Fibroblast of pulmonary artery (primary cell): Measurements from ENCODE around the gene CYLD.

Source experiments
- DNase-seq: peaks from one replicate; pipeline ENCODE4 v3.0.0-alpha.2; 2010; ENCODE audit warnings: low read depth
- H3K4me3 ChIP-seq: replicated peaks from 2 replicates; pipeline ENCODE4 v1.5.1; 2011; ENCODE audit warnings: low read depth, mild to moderate bottlenecking, control low read depth, low read length, moderate library complexity
- CTCF ChIP-seq: IDR thresholded peaks from 2 replicates; pipeline ENCODE4 v1.5.1; 2011; ENCODE audit warnings: mild to moderate bottlenecking, control low read depth, low read length, inconsistent platforms; ENCODE audit errors: missing control alignments

Gene CYLD

GRCh38 chr16:50821586-50821985 lies 79.7 kb downstream of the CYLD start:
- no peak overlapping the region for H3K4me3 ChIP-seq
- TF ChIP-seq CTCF, result no peak
- DNase-seq, result no peak

GRCh38 chr16:50822671-50823070 lies 80.8 kb downstream of the CYLD start:
- TF ChIP-seq CTCF, result no peak
- no peak for DNase-seq
- no peak overlapping the region for H3K4me3 ChIP-seq

GRCh38 chr16:50826797-50827316 lies 85.0 kb downstream of the CYLD start:
- H3K4me3 ChIP-seq, result no peak overlapping the region
- DNase-seq, result no peak
- TF ChIP-seq CTCF, result no peak

GRCh38 chr16:50828164-50828702 lies 86.3 kb downstream of the CYLD start:
- TF ChIP-seq CTCF, result no peak
- no peak for DNase-seq
- no peak overlapping the region for H3K4me3 ChIP-seq

GRCh38 chr16:50830698-50831097 lies 88.8 kb downstream of the CYLD start:
- H3K4me3 ChIP-seq, result no peak overlapping the region
- no peak for TF ChIP-seq CTCF
- no peak for DNase-seq

- TF ChIP-seq CTCF, result no peak
- H3K4me3 ChIP-seq, result no peak overlapping the region
- no peak for DNase-seq
Measured at GRCh38 chr16:50831751-50832150, 89.9 kb downstream of the CYLD start.

- DNase-seq, result no peak
- no peak overlapping the region for H3K4me3 ChIP-seq
- TF ChIP-seq CTCF, result no peak
Measured at GRCh38 chr16:50833929-50834328, 92.0 kb downstream of the CYLD start.
